Measurements from ENCODE around the gene GALK1. TPM values are rescaled to one million over a fixed set of nuclear protein-coding genes. Genes with fewer than 3 reads are reported as not detected.
A peak's percentile ranks its signal among the peaks of the same experiment; 100 is the strongest.

The GALK1 gene
- total and polyA plus RNA-seq, 2 experiments from 2014 or later = 40.6 to 46.5 TPM

GRCh38 chr17:75739801-75740200 lies 25.2 kb downstream of the GALK1 start:
- Histone ChIP-seq H3K79me2 (ENCODE audit: insufficient read depth) (no peaks in the 10 kb centered on the region), H3K36me3 (ENCODE audit: low read depth) (no peaks in the 10 kb centered on the region), H3K4me1 (ENCODE audit: insufficient read depth) (no peaks in the 10 kb centered on the region), H3K4me2 (ENCODE audit: unreplicated experiment) (no peak overlapping the region), H3K27me3 (replicated peaks; ENCODE audit: insufficient read depth) (no peaks in the 10 kb centered on the region), H2AFZ (no peak overlapping the region), H3K9me2 (ENCODE audit: insufficient read depth) (no peaks in the 10 kb centered on the region), H3F3A (ENCODE audit: insufficient read depth) (no peaks in the 10 kb centered on the region), H4K20me1 (ENCODE audit: insufficient read depth) (no peaks in the 10 kb centered on the region), H3K9ac (no peak overlapping the region), H3K27ac (no peak overlapping the region), H3K4me3 (no peak overlapping the region), H3K9me3 (ENCODE audit: low read depth) (no peaks in the 10 kb centered on the region)
- WGBS, 2 experiments (ENCODE audit: low coverage in 1 of 2, low lambda C conversion rate in 2 of 2, missing lambda C conversion rate in 2 of 2) = 93 to 94% methylated on average over 13 to 14 of the region's 14 CpGs
- no peak for DNase-seq
- TF ChIP-seq EZH2phosphoT487 (IDR thresholded peaks at IDR 0.05; ENCODE audit: insufficient read depth, low read depth) = no peak
- TF ChIP-seq EZH2 (IDR thresholded peaks at IDR 0.05; ENCODE audit: insufficient read depth, poor library complexity, severe bottlenecking) = no peak
- in situ Hi-C loops (cut with MboI) = loop anchor here (25.0 kb wide), 1 partner anchor 302 kb away; no protein-coding TSS in a partner anchor

- Histone ChIP-seq H3K4me1 (ENCODE audit: insufficient read depth) (no peaks in the 10 kb centered on the region), H3K79me2 (ENCODE audit: insufficient read depth) (no peaks in the 10 kb centered on the region), H3K9me3 (ENCODE audit: low read depth) (no peaks in the 10 kb centered on the region), H3K4me2 (ENCODE audit: unreplicated experiment) (no peak overlapping the region), H3K9me2 (ENCODE audit: insufficient read depth) (no peaks in the 10 kb centered on the region), H3K27ac (no peak overlapping the region), H3K4me3 (no peak overlapping the region), H3K27me3 (replicated peaks; ENCODE audit: insufficient read depth) (no peaks in the 10 kb centered on the region), H3F3A (ENCODE audit: insufficient read depth) (no peaks in the 10 kb centered on the region), H3K9ac (no peak overlapping the region), H3K36me3 (ENCODE audit: low read depth) (no peaks in the 10 kb centered on the region), H4K20me1 (ENCODE audit: insufficient read depth) (no peaks in the 10 kb centered on the region), H2AFZ (no peak overlapping the region)
- 95% methylated on average over 7 of the region's 7 CpGs for WGBS, 2 experiments (ENCODE audit: low coverage in 1 of 2, low lambda C conversion rate in 2 of 2, missing lambda C conversion rate in 2 of 2)
- DNase-seq = no peak
- in situ Hi-C loops (cut with MboI) = loop anchor here (25.0 kb wide), 1 partner anchor 302 kb away; no protein-coding TSS in a partner anchor
- TF ChIP-seq EZH2 (IDR thresholded peaks at IDR 0.05; ENCODE audit: insufficient read depth, poor library complexity, severe bottlenecking) (no peak), EZH2phosphoT487 (IDR thresholded peaks at IDR 0.05; ENCODE audit: insufficient read depth, low read depth) (no peak)
These were observed 25.8 kb downstream of the GALK1 start for GRCh38 chr17:75739174-75739573.

GRCh38 chr17:75738218-75738802 lies 26.7 kb downstream of the GALK1 start:
- Histone ChIP-seq H3K4me2 (ENCODE audit: unreplicated experiment) (no peak overlapping the region), H3K27ac (no peak overlapping the region), H3K9ac (no peak overlapping the region), H4K20me1 (ENCODE audit: insufficient read depth) (no peaks in the 10 kb centered on the region), H3K9me3 (ENCODE audit: low read depth) (no peaks in the 10 kb centered on the region), H3K27me3 (replicated peaks; ENCODE audit: insufficient read depth) (no peaks in the 10 kb centered on the region), H3K4me1 (ENCODE audit: insufficient read depth) (no peaks in the 10 kb centered on the region), H3K9me2 (ENCODE audit: insufficient read depth) (no peaks in the 10 kb centered on the region), H3K4me3 (no peak overlapping the region), H2AFZ (no peak overlapping the region), H3K36me3 (ENCODE audit: low read depth) (no peaks in the 10 kb centered on the region), H3K79me2 (ENCODE audit: insufficient read depth) (no peaks in the 10 kb centered on the region), H3F3A (ENCODE audit: insufficient read depth) (no peaks in the 10 kb centered on the region)
- 59 to 60% methylated on average over 14 of the region's 14 CpGs for WGBS, 2 experiments (ENCODE audit: low coverage in 1 of 2, low lambda C conversion rate in 2 of 2, missing lambda C conversion rate in 2 of 2)
- DNase-seq = peak; percentile 55
- in situ Hi-C loops (cut with MboI) = loop anchor here (25.0 kb wide), 1 partner anchor 301 kb away; no protein-coding TSS in a partner anchor
- TF ChIP-seq EZH2 (IDR thresholded peaks at IDR 0.05; ENCODE audit: insufficient read depth, poor library complexity, severe bottlenecking) (no peak), EZH2phosphoT487 (IDR thresholded peaks at IDR 0.05; ENCODE audit: insufficient read depth, low read depth) (no peak)

GRCh38 chr17:75737133-75737962 lies 27.6 kb downstream of the GALK1 start:
- in situ Hi-C loops (cut with MboI) = loop anchor here (25.0 kb wide), 1 partner anchor 300 kb away; no protein-coding TSS in a partner anchor

More at GRCh38 chr17:75737133-75737962, 27.6 kb downstream of the GALK1 start:
- WGBS, 2 experiments (ENCODE audit: low coverage in 1 of 2, low lambda C conversion rate in 2 of 2, missing lambda C conversion rate in 2 of 2) = 64 to 86% methylated on average over 9 to 19 of the region's 20 CpGs
- no peaks in the 10 kb centered on the region for H4K20me1 ChIP-seq (ENCODE audit: insufficient read depth)
- no peak overlapping the region for H3K27ac ChIP-seq
- TF ChIP-seq EZH2phosphoT487 (IDR thresholded peaks at IDR 0.05; ENCODE audit: insufficient read depth, low read depth) (no peak), EZH2 (IDR thresholded peaks at IDR 0.05; ENCODE audit: insufficient read depth, poor library complexity, severe bottlenecking) (no peak)
- no peak overlapping the region for H3K4me2 ChIP-seq (ENCODE audit: unreplicated experiment)
- no peaks in the 10 kb centered on the region for H3K4me1 ChIP-seq (ENCODE audit: insufficient read depth)
- no peak for DNase-seq
- H3K79me2 ChIP-seq (ENCODE audit: insufficient read depth) = no peaks in the 10 kb centered on the region
- no peaks in the 10 kb centered on the region for H3K27me3 ChIP-seq (replicated peaks; ENCODE audit: insufficient read depth)
- H3F3A ChIP-seq (ENCODE audit: insufficient read depth) = no peaks in the 10 kb centered on the region
- no peak overlapping the region for H3K4me3 ChIP-seq
- H3K9me3 ChIP-seq (ENCODE audit: low read depth) = no peaks in the 10 kb centered on the region
- H3K9ac ChIP-seq = no peak overlapping the region
- no peak overlapping the region for H2AFZ ChIP-seq
- H3K9me2 ChIP-seq (ENCODE audit: insufficient read depth) = no peaks in the 10 kb centered on the region
- no peaks in the 10 kb centered on the region for H3K36me3 ChIP-seq (ENCODE audit: low read depth)

Measured in GM23248 (cell line).